WTC11 (cell line): ENCODE results near the gene OPRL1. TPM values are rescaled to one million over a fixed set of nuclear protein-coding genes. Genes with fewer than 3 reads are reported as not detected.

Experiments
- ATAC-seq: fragments of 200-7000 bp; cut with Tn5 transposase; 2 replicates; pipeline ENCODE4 v1.10.0; 2021; ENCODE audit warnings: mild to moderate bottlenecking, moderate library complexity
- CTCF ChIA-PET: fragments of 300-600 bp; sonication (Branson Sonifier 250); formaldehyde crosslinking; loops from one replicate; lab custom pipeline; 2021; ENCODE audit warnings: antibody characterized with exemption; lab: Charles Lee
- POLR2A ChIA-PET: fragments of 350-600 bp; sonication (Branson Sonifier 250); formaldehyde crosslinking; loops from one replicate; lab custom pipeline; 2021; ENCODE audit warnings: antibody characterized with exemption; lab: Charles Lee
- DNase-seq: peaks from one replicate; pipeline ENCODE4 v3.0.0; 2021; ENCODE audit warnings: low spot score
- H3K27ac Mint-ChIP-seq: 2 replicates; pipeline ENCODE4 v1.8.0; 2021; ENCODE audit warnings: mixed read lengths
- H3K27me3 Mint-ChIP-seq: 2 replicates; pipeline ENCODE4 v1.8.0; 2021; ENCODE audit warnings: low read depth, mild to moderate bottlenecking, moderate library complexity, mixed read lengths
- H3K36me3 Mint-ChIP-seq: 2 replicates; pipeline ENCODE4 v1.8.0; 2021; ENCODE audit warnings: mixed read lengths
- H3K4me1 Mint-ChIP-seq: 2 replicates; pipeline ENCODE4 v1.8.0; 2022; ENCODE audit warnings: mixed read lengths
- H3K4me3 Mint-ChIP-seq: 2 replicates; pipeline ENCODE4 v1.8.0; 2021; ENCODE audit warnings: mild to moderate bottlenecking, moderate library complexity, mixed read lengths
- H3K9me3 Mint-ChIP-seq: 2 replicates; pipeline ENCODE4 v1.8.0; 2021; ENCODE audit warnings: mixed read lengths
- ATF1 ChIP-seq: sonication (generic); formaldehyde crosslinking; IDR thresholded peaks from 2 replicates; pipeline ENCODE4 v1.8.1; 2023; ENCODE audit warnings: mild to moderate bottlenecking, moderate library complexity, missing genetic modification reagents
- EMX1 ChIP-seq: fragments of 250-450 bp; sonication (Bioruptor Pico); IDR thresholded peaks from 2 replicates; pipeline ENCODE4 v1.8.0; 2021; ENCODE audit warnings: mild to moderate bottlenecking
- ETV6 ChIP-seq: sonication (generic); formaldehyde crosslinking; IDR thresholded peaks from 2 replicates; pipeline ENCODE4 v1.8.1; 2022; ENCODE audit warnings: mild to moderate bottlenecking, missing genetic modification reagents
- GABPB1 ChIP-seq: sonication (generic); formaldehyde crosslinking; IDR thresholded peaks from 2 replicates; pipeline ENCODE4 v1.8.1; 2023; ENCODE audit warnings: mild to moderate bottlenecking, missing genetic modification reagents
- JAZF1 ChIP-seq: fragments of 250-450 bp; sonication (Bioruptor Pico); IDR thresholded peaks from 2 replicates; pipeline ENCODE4 v1.9.0; 2021; ENCODE audit warnings: moderate library complexity, mild to moderate bottlenecking, inconsistent platforms
- NFE2L1 ChIP-seq: sonication (generic); formaldehyde crosslinking; IDR thresholded peaks from 2 replicates; pipeline ENCODE4 v1.8.1; 2023; ENCODE audit warnings: missing genetic modification reagents
- NR3C1 ChIP-seq: sonication (generic); formaldehyde crosslinking; conservative IDR thresholded peaks from 2 replicates; pipeline ENCODE4 v1.8.1; 2023; ENCODE audit warnings: low read depth, mild to moderate bottlenecking, missing genetic modification reagents
- SMAD3 ChIP-seq: sonication (generic); formaldehyde crosslinking; IDR thresholded peaks from 2 replicates; pipeline ENCODE4 v1.8.0; 2022; ENCODE audit warnings: missing genetic modification reagents, mild to moderate bottlenecking, borderline replicate concordance
- SP1 ChIP-seq: sonication (generic); formaldehyde crosslinking; conservative IDR thresholded peaks from 2 replicates; pipeline ENCODE4 v1.8.1; 2022; ENCODE audit warnings: missing genetic modification reagents
- TCF7 ChIP-seq: sonication (generic); formaldehyde crosslinking; IDR thresholded peaks from 2 replicates; pipeline ENCODE4 v1.8.0; 2022; ENCODE audit warnings: mild to moderate bottlenecking, low read depth, missing genetic modification reagents, moderate library complexity
- ZNF232 ChIP-seq: sonication (generic); formaldehyde crosslinking; IDR thresholded peaks from 2 replicates; pipeline ENCODE4 v1.8.0; 2022; ENCODE audit warnings: mild to moderate bottlenecking, missing genetic modification reagents
- ZNF423 ChIP-seq: fragments of 250-450 bp; sonication (Bioruptor Pico); IDR thresholded peaks from 2 replicates; pipeline ENCODE4 v2.1.2; 2022; ENCODE audit warnings: mild to moderate bottlenecking, moderate library complexity
- total RNA-seq: library from RNA; stranded (reverse); gene quantifications from 3 replicates; pipeline ENCODE4 v1.2.3, GENCODE V29; 2021
- TF ChIP-seq, protein P1 (sequence below): sonication (generic); formaldehyde crosslinking; IDR thresholded peaks from 2 replicates; pipeline ENCODE4 v1.8.0; 2023; ENCODE audit warnings: missing genetic modification reagents
- TF ChIP-seq, protein P2 (sequence below): sonication (generic); formaldehyde crosslinking; IDR thresholded peaks from 2 replicates; pipeline ENCODE4 v1.8.0; 2023; ENCODE audit warnings: missing genetic modification reagents, mild to moderate bottlenecking, borderline replicate concordance
- TF ChIP-seq, protein P3 (sequence below): sonication (generic); formaldehyde crosslinking; IDR thresholded peaks from 2 replicates; pipeline ENCODE4 v1.8.1; 2022; ENCODE audit warnings: mild to moderate bottlenecking, moderate library complexity, missing genetic modification reagents
- TF ChIP-seq, protein P4 (sequence below): sonication (generic); formaldehyde crosslinking; IDR thresholded peaks from 2 replicates; pipeline ENCODE4 v1.8.1; 2022; ENCODE audit warnings: low read depth, missing genetic modification reagents, borderline replicate concordance
- TF ChIP-seq, protein P5 (sequence below): sonication (generic); formaldehyde crosslinking; IDR thresholded peaks from 2 replicates; pipeline ENCODE4 v1.8.1; 2022; ENCODE audit warnings: low read depth, mild to moderate bottlenecking, moderate library complexity, missing genetic modification reagents, borderline replicate concordance
- TF ChIP-seq, protein P6 (sequence below): sonication (generic); formaldehyde crosslinking; IDR thresholded peaks from 2 replicates; pipeline ENCODE4 v1.8.0; 2022; ENCODE audit warnings: mild to moderate bottlenecking, missing genetic modification reagents
- TF ChIP-seq, protein P7 (sequence below): sonication (generic); formaldehyde crosslinking; IDR thresholded peaks from 2 replicates; pipeline ENCODE4 v1.8.0; 2022; ENCODE audit warnings: mild to moderate bottlenecking, missing genetic modification reagents

OPRL1 gene
- total RNA-seq, 1 experiment from 2014 or later, result 2.0 TPM

DNA sequence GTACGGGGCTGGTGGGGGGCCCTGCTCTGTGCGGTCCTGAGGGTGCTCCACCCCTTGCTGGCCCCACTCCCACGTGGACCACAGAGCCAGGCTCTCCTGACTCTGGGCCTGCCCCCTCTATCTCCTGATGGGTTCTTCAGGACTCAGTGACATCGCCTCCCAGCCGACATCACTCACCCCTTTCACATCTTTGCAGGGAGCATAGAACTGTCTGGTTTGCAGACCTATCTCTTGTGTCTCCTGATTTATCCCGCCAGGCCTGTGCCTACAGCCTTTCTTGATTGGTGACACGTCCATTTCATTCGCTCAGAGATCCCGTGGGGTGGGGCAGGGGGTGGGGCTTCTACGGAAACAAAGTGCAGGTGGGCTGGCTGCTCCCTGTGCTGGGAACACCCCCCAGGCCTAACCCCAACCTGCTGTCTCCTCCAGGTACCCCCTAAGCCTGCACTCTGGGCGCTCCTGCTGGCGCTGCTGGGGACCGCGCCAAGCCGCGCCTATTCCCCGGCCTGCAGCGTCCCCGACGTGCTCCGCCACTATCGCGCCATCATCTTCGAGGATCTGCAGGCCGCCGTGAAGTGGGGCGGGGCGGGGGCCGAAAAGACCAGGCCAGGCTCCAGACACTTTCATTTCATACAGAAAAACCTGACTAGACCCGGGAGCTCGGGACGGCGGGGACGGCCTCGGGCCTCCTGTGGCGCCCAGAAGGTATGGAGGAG, 42.2 kb upstream of the OPRL1 start:
- ChIA-PET POLR2A (no interaction called here), CTCF (interaction anchor here (0.7 to 6.1 kb wide), 17 partner anchors 10 to 182 kb away, joined by 3 to 53 read pairs (median 6); partner anchors contain the start of genes LKAAEAR1, PRPF6, SAMD10 and SOX18)
- DNase-seq, result peak; percentile 50
- TF ChIP-seq NR3C1 (CRISPR knock-in tag) (no peak), JAZF1 (no peak), GABPB1 (CRISPR knock-in tag) (no peak), ZNF232 (no peak), ATF1 (CRISPR knock-in tag) (no peak), ZNF423 (no peak), NFE2L1 (CRISPR knock-in tag) (no peak), EMX1 (no peak), ETV6 (CRISPR knock-in tag) (no peak), SP1 (CRISPR knock-in tag) (no peak), TCF7 (CRISPR knock-in tag) (no peak), SMAD3 (CRISPR knock-in tag) (no peak)
- TF ChIP-seq, protein P1, sequence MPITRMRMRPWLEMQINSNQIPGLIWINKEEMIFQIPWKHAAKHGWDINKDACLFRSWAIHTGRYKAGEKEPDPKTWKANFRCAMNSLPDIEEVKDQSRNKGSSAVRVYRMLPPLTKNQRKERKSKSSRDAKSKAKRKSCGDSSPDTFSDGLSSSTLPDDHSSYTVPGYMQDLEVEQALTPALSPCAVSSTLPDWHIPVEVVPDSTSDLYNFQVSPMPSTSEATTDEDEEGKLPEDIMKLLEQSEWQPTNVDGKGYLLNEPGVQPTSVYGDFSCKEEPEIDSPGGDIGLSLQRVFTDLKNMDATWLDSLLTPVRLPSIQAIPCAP (CRISPR knock-in tag), result no peak
- TF ChIP-seq, protein P2, sequence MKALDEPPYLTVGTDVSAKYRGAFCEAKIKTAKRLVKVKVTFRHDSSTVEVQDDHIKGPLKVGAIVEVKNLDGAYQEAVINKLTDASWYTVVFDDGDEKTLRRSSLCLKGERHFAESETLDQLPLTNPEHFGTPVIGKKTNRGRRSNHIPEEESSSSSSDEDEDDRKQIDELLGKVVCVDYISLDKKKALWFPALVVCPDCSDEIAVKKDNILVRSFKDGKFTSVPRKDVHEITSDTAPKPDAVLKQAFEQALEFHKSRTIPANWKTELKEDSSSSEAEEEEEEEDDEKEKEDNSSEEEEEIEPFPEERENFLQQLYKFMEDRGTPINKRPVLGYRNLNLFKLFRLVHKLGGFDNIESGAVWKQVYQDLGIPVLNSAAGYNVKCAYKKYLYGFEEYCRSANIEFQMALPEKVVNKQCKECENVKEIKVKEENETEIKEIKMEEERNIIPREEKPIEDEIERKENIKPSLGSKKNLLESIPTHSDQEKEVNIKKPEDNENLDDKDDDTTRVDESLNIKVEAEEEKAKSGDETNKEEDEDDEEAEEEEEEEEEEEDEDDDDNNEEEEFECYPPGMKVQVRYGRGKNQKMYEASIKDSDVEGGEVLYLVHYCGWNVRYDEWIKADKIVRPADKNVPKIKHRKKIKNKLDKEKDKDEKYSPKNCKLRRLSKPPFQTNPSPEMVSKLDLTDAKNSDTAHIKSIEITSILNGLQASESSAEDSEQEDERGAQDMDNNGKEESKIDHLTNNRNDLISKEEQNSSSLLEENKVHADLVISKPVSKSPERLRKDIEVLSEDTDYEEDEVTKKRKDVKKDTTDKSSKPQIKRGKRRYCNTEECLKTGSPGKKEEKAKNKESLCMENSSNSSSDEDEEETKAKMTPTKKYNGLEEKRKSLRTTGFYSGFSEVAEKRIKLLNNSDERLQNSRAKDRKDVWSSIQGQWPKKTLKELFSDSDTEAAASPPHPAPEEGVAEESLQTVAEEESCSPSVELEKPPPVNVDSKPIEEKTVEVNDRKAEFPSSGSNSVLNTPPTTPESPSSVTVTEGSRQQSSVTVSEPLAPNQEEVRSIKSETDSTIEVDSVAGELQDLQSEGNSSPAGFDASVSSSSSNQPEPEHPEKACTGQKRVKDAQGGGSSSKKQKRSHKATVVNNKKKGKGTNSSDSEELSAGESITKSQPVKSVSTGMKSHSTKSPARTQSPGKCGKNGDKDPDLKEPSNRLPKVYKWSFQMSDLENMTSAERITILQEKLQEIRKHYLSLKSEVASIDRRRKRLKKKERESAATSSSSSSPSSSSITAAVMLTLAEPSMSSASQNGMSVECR (CRISPR knock-in tag), result no peak
- TF ChIP-seq, protein P3, sequence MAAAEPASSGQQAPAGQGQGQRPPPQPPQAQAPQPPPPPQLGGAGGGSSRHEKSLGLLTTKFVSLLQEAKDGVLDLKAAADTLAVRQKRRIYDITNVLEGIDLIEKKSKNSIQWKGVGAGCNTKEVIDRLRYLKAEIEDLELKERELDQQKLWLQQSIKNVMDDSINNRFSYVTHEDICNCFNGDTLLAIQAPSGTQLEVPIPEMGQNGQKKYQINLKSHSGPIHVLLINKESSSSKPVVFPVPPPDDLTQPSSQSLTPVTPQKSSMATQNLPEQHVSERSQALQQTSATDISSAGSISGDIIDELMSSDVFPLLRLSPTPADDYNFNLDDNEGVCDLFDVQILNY, result no peak
- TF ChIP-seq, protein P4, sequence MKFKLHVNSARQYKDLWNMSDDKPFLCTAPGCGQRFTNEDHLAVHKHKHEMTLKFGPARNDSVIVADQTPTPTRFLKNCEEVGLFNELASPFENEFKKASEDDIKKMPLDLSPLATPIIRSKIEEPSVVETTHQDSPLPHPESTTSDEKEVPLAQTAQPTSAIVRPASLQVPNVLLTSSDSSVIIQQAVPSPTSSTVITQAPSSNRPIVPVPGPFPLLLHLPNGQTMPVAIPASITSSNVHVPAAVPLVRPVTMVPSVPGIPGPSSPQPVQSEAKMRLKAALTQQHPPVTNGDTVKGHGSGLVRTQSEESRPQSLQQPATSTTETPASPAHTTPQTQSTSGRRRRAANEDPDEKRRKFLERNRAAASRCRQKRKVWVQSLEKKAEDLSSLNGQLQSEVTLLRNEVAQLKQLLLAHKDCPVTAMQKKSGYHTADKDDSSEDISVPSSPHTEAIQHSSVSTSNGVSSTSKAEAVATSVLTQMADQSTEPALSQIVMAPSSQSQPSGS (CRISPR knock-in tag), result no peak
- TF ChIP-seq, protein P5, sequence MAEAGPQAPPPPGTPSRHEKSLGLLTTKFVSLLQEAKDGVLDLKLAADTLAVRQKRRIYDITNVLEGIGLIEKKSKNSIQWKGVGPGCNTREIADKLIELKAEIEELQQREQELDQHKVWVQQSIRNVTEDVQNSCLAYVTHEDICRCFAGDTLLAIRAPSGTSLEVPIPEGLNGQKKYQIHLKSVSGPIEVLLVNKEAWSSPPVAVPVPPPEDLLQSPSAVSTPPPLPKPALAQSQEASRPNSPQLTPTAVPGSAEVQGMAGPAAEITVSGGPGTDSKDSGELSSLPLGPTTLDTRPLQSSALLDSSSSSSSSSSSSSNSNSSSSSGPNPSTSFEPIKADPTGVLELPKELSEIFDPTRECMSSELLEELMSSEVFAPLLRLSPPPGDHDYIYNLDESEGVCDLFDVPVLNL (CRISPR knock-in tag), result no peak
- TF ChIP-seq, protein P6, sequence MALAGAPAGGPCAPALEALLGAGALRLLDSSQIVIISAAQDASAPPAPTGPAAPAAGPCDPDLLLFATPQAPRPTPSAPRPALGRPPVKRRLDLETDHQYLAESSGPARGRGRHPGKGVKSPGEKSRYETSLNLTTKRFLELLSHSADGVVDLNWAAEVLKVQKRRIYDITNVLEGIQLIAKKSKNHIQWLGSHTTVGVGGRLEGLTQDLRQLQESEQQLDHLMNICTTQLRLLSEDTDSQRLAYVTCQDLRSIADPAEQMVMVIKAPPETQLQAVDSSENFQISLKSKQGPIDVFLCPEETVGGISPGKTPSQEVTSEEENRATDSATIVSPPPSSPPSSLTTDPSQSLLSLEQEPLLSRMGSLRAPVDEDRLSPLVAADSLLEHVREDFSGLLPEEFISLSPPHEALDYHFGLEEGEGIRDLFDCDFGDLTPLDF (CRISPR knock-in tag), result no peak
- TF ChIP-seq, protein P7, sequence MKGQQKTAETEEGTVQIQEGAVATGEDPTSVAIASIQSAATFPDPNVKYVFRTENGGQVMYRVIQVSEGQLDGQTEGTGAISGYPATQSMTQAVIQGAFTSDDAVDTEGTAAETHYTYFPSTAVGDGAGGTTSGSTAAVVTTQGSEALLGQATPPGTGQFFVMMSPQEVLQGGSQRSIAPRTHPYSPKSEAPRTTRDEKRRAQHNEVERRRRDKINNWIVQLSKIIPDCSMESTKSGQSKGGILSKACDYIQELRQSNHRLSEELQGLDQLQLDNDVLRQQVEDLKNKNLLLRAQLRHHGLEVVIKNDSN, result no peak
- peak overlapping the region; percentile 63 for H3K4me3 Mint-ChIP-seq
- H3K27ac Mint-ChIP-seq, result no peak overlapping the region
- peaks cover 35% of the 10 kb centered on the region for H3K27me3 Mint-ChIP-seq
- H3K36me3 Mint-ChIP-seq, result peaks cover 5% of the 10 kb centered on the region; the same call in 1 of the 2 replicates
- peak; percentile 19 for ATAC-seq
- H3K9me3 Mint-ChIP-seq, result no peaks in the 10 kb centered on the region
- H3K4me1 Mint-ChIP-seq, result peaks cover 28% of the 10 kb centered on the region
